Smooth muscle cell of trachea (primary cell): ENCODE measurements around the gene SCPEP1. TPM values are rescaled to one million over a fixed set of nuclear protein-coding genes. Genes with fewer than 3 reads are reported as not detected.

Experiments
- total RNA-seq: library from RNA; depleted of rRNA; stranded (reverse); fragments of >200 nt; gene quantifications from 2 replicates; pipeline ENCODE4 v1.2.1, GENCODE V29; 2014

Gene SCPEP1
- 73.3 and 93.8 TPM in 2 replicates for total RNA-seq

GRCh38 chr17:56977673-56978395 lies at the start of gene SCPEP1:
Gene SCPEP1, plus strand, starts transcription at chr17:56978131. Its CDS starts 29 bp downstream, at chr17:56978160.

DNA sequence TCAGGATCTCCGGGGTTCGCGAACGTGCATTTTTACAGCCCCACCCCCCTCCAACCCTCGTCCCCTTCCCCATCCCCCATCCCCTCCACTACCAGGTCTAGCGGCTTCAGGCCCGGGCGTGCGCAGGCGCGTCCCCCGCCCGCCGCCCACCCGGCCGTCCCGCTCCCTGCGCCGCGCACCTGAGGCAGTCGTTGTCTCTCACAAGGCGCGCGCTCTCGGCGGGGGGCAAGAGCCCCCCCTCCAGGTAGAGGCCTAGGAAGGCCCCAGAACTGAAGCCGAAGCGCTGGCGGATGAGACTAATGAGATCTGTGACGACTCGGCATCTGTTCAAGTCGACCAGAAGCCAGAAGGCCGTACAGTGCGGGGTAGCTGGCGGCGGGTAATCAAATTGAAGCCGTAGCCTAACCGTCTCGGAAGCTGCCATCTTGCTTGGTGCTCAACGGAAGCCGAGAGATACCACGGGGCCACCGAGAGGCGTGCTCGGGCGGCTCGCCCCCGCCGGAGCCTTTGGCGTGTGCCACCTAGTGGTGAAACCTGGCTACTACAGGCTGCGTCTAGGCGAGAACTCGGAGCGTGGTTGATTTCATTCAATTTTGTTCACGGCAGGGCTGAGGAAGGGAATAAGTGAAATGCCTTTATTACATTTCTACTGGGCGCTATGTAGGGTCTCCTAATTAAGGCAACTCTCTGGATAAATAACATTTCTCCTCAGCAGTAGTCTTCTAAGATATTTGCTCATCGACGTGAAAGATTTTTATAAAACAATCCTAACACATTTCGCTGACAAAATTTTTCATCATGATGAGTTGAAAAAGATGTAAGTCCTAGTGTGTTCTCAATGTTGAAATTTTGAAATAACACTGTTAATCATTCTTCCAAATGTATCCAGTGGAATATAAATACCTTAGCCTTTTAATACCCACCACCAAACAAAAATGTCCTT lies 17.1 kb upstream of the SCPEP1 start, which contains the start of gene COIL:
Gene COIL, minus strand, starts transcription at position 455 of the 943 bp plus-strand sequence. Its CDS starts 31 bp downstream, at position 424.

Other genes with a start within 250 kb of the SCPEP1 start
- 0.66 and 0.73 TPM in 2 replicates for gene C17orf67, start 144.2 kb upstream of the SCPEP1 start, total RNA-seq
- gene DGKE, start 144.0 kb upstream of the SCPEP1 start, total RNA-seq, result 5.0 and 5.2 TPM in 2 replicates
- 41.7 and 54.6 TPM in 2 replicates for gene TRIM25, start 64.1 kb upstream of the SCPEP1 start, total RNA-seq
- 10.9 and 12.2 TPM in 2 replicates for gene COIL, start 17.1 kb upstream of the SCPEP1 start, total RNA-seq
- gene AKAP1, start 107.1 kb downstream of the SCPEP1 start, total RNA-seq, result 10.9 and 13.2 TPM in 2 replicates